H54 (cell line): ENCODE results near the gene ALDH1A2.
"Not testable (repeated sequence)": the region's sequence is repeated elsewhere in the genome, so short reads cannot be mapped to it uniquely, and the experiment has no call there.

Source experiments
- DNase-seq: peaks from one replicate; pipeline ENCODE4 v3.0.0; 2011; ENCODE audit warnings: low spot score, mixed read lengths; ENCODE audit not compliant: insufficient read length
- FAIRE-seq: peaks from 3 replicates; lab custom pipeline; 2011; peaks lifted over from hg19 to GRCh38; lab: Jason Lieb, UNC
- POLR2A ChIP-seq: IDR thresholded peaks from 2 replicates; pipeline ENCODE4 v1.6.1; 2011; ENCODE audit warnings: low read depth, mild to moderate bottlenecking, low read length

ALDH1A2 gene

DNA sequence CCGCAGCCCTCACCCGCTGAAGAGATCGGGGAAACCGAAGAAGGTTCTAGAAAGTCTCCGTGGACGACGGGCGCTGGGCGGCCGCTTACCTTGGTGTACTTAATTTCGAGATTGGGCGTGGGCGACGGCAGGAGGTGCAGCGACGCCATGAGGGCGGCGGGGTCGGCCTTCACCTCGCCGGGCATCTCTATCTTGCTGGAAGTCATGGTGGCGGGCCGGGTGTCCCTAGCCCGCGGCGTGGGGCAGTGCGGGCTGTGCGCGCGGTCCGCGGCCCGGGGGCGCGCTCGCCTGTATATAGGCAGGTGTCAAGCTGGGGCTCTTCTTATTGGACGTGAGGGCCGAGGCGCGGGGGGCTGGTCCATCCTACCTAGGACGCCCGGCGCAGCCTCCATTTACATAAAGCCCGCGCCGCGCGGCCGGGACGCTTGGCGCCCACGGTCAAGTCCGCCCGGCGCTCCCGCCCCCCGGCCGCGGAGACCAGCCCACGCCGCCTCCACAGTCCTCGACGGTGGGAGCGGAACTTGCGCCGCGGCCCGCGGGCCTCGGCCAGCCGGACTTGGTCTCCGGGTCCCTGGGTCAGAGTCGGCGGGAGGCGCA lies at the start of gene ALDH1A2:
ALDH1A2 (minus strand) TSS at position 267 of the 597 bp plus-strand sequence; CDS start at position 206, 61 bp downstream.
- FAIRE-seq (no peak), DNase-seq (no peak)
- TF ChIP-seq POLR2A = no peak

DNA sequence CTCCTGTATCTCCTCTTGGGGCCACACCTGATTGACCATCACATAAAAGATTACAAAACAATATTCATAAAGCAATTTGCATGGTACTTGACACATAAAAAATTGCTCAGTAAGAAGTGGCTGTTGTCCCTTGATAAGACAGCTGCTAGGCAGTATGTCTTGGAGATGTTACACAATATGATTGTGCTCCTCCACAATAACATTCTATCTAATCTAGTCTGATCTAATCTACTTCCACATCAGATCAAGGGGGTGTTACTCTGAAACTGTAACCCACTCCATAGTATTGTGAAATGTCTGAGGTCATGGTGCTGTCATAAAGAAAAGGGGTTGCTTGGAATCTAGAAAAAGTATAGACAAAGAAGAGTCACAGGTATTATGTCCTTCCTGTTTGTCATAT lies 49.3 kb upstream of the ALDH1A2 start:
- no peak for DNase-seq
- no peak for TF ChIP-seq POLR2A
- no peak for FAIRE-seq

DNA sequence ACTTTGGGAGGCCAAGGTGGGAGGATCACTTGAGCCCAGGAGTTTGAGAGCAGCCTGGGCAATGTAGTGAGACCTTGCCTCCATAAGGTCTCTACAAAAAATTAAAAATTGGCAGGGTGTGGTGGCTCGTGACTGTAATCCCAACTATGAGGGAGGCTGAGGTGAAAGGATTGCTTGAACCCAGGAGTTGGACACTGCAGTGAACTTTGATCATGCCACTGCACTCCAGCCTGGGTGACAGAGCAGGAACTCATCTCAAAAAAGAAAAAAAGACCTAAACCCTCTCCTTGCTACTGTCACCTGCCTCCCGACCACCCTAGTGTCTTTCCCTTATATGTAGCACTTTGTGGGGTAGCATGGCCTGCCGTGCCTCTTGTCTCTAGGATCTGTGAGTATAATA lies 48.9 kb upstream of the ALDH1A2 start:
- FAIRE-seq (no peak), DNase-seq (no peak)
- TF ChIP-seq POLR2A = no peak

DNA sequence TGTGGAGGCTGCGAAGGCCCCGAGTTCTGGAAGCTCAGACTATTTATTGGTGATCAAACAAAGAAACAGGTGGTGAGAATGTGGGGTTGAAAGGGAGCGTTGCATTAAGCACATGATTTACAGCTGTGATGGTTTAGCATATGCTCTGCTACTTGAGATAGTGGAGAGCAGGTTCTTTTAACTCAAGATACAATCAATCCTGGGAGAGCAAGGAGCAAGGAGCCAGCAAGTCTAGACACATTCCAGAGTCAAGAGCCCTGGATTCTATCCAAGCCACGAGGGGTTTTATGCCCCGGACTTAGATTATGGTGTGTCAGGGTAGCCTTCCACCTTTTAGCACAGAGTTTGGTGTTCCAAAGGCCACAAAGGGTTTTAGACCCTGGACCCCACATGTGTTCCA lies 47.8 kb upstream of the ALDH1A2 start:
- FAIRE-seq, DNase-seq: not testable (repeated sequence)

DNA sequence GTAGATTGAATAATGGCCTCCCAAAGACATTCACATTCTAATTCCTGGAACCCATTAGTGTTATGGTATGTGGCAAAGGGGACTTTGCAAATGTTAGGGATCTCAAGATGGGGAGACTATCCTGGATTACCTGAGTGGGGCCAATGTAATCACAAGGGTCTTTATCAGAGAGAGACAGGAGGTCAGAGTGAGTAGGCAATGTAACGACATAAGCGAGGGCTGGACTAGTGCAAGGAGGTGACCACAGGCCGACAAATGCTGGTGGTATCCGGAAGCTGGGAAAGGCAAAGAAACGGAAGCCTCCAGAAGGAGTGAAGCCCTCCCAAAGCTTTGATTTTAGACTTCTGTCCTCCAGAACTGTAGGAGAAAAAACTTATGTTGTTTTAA lies 46.2 kb upstream of the ALDH1A2 start:
- no peak for DNase-seq
- TF ChIP-seq POLR2A = no peak
- FAIRE-seq = no peak

DNA sequence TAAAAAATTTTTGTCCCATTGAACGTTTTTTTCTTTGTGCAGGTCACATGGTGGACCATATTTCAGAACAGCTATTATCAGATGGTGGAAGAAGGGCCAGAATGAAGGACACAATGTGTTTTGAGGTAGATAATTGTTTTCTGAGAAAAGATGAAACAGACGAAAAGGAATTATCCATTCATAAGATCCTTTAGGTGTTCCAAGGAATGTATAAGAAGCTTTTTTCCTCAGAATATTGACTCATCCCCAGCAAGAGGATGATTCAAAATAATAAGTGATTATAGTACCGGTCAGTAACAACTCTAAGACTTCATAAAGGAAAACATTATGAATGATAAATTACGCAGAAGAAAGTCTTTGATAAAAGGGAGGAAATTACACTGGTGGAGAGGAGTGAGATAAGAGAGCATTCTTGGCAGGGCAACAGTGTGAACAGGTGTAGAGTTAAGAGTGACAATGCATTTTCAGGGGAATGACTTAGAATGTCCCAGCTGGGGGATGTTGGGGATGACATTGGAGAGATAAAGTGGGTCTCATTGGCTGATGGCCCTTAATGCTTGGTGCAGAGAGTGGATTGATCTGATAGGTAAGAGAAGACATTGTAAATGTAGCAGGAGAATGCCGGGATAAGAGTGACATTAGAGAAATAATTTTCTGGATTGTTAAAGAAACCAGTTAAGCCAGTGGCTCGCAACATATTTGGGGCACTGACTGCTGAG lies 45.6 kb upstream of the ALDH1A2 start:
- no peak for DNase-seq
- no peak for FAIRE-seq
- no peak for TF ChIP-seq POLR2A

DNA sequence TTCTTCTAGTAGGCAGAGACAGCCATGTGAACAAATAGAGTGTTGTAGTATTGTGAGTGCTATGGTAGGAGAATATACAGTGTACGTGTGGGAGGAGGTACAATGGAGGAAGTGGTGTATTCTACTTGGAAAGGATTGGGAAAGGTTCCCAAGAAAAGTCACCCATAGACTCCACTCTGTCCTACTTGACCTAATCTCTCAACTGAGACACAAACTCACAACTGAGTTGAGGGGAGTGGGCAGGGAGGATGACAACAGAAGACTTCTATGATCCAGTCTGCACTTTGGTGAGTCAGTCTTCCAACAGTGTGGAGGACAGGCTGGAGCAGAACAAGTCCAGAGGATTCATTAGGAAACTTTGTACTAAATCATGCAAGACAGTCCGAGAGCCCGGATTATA lies 43.9 kb upstream of the ALDH1A2 start:
- no peak for DNase-seq
- no peak for TF ChIP-seq POLR2A
- FAIRE-seq = no peak

DNA sequence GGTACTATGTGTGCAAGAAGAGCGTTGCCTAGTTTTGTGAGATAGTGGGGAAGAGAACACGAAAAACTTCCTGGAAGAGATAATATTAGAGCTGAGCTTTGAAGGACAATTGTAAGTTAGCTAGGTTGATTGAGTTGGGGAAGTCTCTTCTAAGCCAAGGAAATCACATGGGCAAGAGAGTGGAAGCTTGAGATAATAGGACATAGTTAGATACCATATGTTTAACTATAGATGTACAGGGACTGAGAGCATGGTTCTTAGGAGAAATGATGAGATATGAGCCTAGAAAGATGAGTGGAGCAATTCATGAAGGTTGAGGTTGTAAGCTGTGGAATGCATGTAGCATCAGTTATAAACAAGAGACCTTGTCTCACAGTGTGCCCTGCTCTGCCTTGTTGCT lies 42.6 kb upstream of the ALDH1A2 start:
- no peak for DNase-seq

DNA sequence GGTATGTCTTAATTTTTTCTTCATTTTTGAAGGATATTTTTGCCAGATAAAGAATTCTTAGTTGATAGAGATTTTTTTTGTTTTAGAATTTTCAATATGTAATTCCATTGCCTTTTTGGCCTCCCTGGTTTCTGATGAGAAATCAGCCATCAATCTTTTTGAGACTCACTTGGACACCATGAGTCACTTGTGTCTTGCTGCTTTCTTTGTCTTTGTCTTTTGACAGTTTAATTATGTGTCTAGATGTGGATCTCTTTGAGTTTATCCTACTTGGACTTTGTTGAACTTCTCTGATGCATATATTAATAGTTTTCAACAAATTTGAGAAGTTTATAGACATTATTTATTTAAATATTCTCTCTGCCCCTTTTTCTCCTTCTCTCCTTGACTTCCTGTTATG lies 38.0 kb upstream of the ALDH1A2 start:
- no peak for DNase-seq
- TF ChIP-seq POLR2A = no peak
- FAIRE-seq = no peak

More for the DNA sequence above, 42.6 kb upstream of the ALDH1A2 start:
- no peak for FAIRE-seq
- no peak for TF ChIP-seq POLR2A

DNA sequence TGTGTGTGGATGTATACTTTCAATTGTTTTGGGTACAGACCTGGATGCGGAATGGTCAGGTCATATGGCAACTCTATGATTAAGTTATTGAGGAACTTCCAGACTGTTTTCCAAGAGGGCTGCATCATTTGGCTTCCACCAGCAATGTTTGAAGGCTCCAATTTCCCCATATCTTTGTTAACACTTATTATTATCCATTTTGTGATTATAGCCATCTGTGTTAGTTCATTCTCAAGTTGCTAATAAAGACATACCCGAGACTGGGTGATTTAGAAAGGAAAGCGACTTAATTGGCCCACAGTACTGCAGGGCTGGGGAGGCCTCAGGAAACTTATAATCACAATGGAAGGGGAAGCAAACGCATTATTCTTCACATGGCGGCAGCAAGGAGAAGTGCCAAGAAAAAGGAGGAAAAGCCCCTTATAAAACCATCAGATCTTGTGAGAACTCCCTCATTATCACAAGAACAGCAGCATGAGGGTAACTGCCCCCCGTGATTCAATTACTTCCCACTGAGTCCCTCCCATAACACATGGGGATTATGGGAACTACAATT lies 31.1 kb upstream of the ALDH1A2 start:
- no peak for TF ChIP-seq POLR2A
- FAIRE-seq (no peak), DNase-seq (no peak)

DNA sequence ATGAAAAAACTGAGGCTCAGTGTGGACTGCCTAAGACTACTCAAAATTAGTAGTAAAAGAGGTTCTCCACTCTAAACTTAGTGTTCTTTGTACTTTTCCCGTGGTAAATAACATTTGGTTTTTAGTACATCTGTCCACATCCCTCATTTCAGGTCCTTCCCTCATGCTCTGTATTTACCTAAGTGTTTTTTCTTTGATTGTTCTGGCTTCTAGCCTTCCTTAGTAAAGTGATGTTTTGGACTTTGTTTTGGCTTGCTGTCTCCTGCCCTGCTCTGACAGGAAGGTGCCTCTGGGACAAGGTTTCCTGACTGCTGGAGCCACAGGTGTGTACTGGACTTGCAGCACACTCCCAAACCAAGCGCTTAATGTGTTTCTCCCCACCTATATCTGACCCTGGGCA lies 29.9 kb upstream of the ALDH1A2 start:
- FAIRE-seq = no peak

DNA sequence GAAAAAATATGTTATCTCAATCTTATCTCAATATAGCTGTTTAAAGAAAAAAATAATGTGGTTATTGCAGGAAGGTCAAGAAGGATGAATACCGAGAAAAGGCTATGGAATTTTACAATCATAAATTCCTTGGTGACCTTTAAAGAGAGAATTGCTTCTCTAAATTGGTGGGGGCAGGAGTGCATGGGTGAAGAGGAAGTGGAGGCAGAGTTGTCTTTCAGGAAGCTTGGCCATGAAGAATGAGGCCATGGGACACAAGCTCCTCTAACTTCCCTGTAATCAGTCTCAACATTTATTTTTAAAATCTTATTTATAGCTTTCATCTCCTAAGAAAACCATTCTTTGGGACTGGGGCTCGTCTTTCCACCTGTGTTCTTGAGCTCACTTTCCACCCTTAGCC lies 22.4 kb upstream of the ALDH1A2 start:
- FAIRE-seq (no peak), DNase-seq (no peak)
- TF ChIP-seq POLR2A = no peak

More for the DNA sequence above, 29.9 kb upstream of the ALDH1A2 start:
- no peak for TF ChIP-seq POLR2A
- no peak for DNase-seq

DNA sequence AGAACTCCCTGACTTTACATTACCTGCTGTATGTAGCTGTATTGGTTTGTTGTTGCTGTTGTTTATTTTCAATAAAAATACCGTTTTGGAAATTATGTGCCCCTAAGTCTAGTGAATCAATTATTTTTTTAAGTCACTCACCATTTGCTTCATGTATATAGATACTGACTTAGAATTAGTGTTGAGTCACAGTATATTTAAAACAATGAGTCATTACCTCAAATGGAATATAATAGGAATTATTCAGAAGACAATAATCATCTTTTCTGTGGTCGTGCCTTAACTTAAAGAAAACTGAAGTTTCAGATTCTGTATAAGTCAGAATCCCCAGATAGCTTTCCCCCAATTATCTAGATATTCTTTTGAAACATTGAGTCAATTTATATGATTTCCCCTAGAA lies 21.0 kb upstream of the ALDH1A2 start:
- no peak for TF ChIP-seq POLR2A
- FAIRE-seq = no peak
- no peak for DNase-seq

DNA sequence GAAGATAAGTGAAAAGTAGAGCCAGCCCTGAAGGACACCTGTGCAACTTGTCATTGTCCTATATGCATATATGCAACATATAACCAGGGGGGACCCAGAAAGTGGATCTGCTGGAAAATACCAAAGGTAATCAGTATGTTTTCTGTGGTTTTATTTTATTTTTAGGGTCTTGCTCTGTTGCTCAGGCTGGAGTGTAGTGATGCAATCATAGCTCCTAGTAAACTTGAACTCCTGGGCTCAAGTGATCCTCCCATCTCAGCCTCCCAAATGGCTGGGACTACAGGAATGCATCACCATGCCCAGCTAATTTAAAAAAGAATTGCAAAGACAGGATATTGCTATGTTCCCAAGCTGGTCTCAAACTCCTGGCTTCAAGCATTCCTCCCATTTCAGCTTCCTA lies 18.0 kb upstream of the ALDH1A2 start:
- no peak for FAIRE-seq
- no peak for TF ChIP-seq POLR2A
- no peak for DNase-seq

DNA sequence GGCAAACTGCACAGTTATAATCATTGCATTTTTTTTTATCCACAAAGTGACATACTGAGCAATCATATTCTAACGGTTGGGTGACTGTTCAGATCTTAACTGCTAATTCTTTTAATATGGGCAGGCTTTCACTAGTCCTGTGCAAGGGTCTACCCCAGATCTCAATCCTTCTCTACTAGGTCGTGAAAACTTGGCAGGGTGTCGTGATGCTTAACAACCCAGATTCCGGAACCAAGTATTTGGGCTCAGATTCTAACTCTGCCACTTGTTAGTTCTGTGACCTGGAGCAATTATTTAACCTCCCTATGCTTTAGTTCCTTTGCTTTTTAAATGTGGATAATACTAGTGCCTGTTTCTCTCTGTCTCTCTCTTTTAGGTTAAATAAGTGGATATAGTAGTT lies 16.4 kb upstream of the ALDH1A2 start:
- FAIRE-seq (no peak), DNase-seq (no peak)
- no peak for TF ChIP-seq POLR2A
